Loucy (cell line): ENCODE measurements around the gene P4HB.

Source experiments
- H2AFZ ChIP-seq: fragments of 200-600 bp; sonication (generic); 2 replicates; pipeline ENCODE4 v1.6.0; 2016; ENCODE audit warnings: antibody characterized with exemption, mild to moderate bottlenecking, low read length, moderate library complexity
- H3F3A ChIP-seq: fragments of 200-600 bp; 2 replicates; pipeline ENCODE4 v1.6.0; 2016; ENCODE audit warnings: antibody characterized with exemption, low read depth, mild to moderate bottlenecking
- H3K27me3 ChIP-seq: fragments of 200-600 bp; sonication (generic); 2 replicates; pipeline ENCODE4 v1.6.1; 2014; ENCODE audit warnings: low read length, mild to moderate bottlenecking; ENCODE audit not compliant: insufficient read depth, poor library complexity, severe bottlenecking
- H3K36me3 ChIP-seq: fragments of 200-600 bp; sonication (generic); 2 replicates; pipeline ENCODE4 v1.6.1; 2016; ENCODE audit warnings: low read length; ENCODE audit not compliant: insufficient read depth
- H3K4me1 ChIP-seq: fragments of 200-600 bp; sonication (generic); 2 replicates; pipeline ENCODE4 v1.5.1; 2014; ENCODE audit warnings: low read length, mild to moderate bottlenecking; ENCODE audit not compliant: insufficient read depth, poor library complexity, severe bottlenecking
- H3K4me2 ChIP-seq: fragments of 200-600 bp; sonication (generic); 2 replicates; pipeline ENCODE4 v1.6.0; 2014; ENCODE audit warnings: antibody characterized with exemption, low read length, low read depth, mild to moderate bottlenecking; ENCODE audit not compliant: poor library complexity, severe bottlenecking
- H3K4me3 ChIP-seq: fragments of 200-600 bp; sonication (generic); 2 replicates; pipeline ENCODE4 v1.5.1; 2014; ENCODE audit warnings: low read length, mild to moderate bottlenecking, mixed read lengths; ENCODE audit not compliant: poor library complexity, severe bottlenecking
- H3K79me2 ChIP-seq: fragments of 200-600 bp; sonication (generic); 2 replicates; pipeline ENCODE4 v1.6.1; 2014; ENCODE audit warnings: low read length; ENCODE audit not compliant: insufficient read depth
- H3K9ac ChIP-seq: fragments of 200-600 bp; sonication (generic); 2 replicates; pipeline ENCODE4 v1.6.0; 2014; ENCODE audit warnings: mild to moderate bottlenecking, low read depth, low read length, moderate library complexity; ENCODE audit not compliant: poor library complexity, severe bottlenecking
- H3K9me2 ChIP-seq: fragments of 200-600 bp; sonication (generic); replicated peaks from 2 replicates; pipeline ENCODE4 v1.6.1; 2016; ENCODE audit warnings: low read depth, low read length, mixed read lengths
- H3K9me3 ChIP-seq: fragments of 200-600 bp; sonication (generic); 2 replicates; pipeline ENCODE4 v1.6.1; 2014; ENCODE audit warnings: mild to moderate bottlenecking, antibody characterized with exemption, low read length, low read depth; ENCODE audit not compliant: insufficient read depth
- H4K20me1 ChIP-seq: fragments of 200-600 bp; sonication (generic); 2 replicates; pipeline ENCODE4 v1.6.0; 2014; ENCODE audit warnings: antibody characterized with exemption, low read length, mild to moderate bottlenecking; ENCODE audit not compliant: insufficient read depth, poor library complexity, severe bottlenecking
- EZH2phosphoT487 ChIP-seq: fragments of 200-600 bp; IDR thresholded peaks from 2 replicates; pipeline ENCODE4 v1.6.1; 2018; ENCODE audit warnings: antibody characterized with exemption, mild to moderate bottlenecking, moderate library complexity, borderline replicate concordance
- TF ChIP-seq, protein P1 (sequence below): fragments of 200-600 bp; sonication (generic); conservative IDR thresholded peaks from 2 replicates; pipeline ENCODE4 v1.5.1; 2014; ENCODE audit warnings: mild to moderate bottlenecking, antibody characterized with exemption, low read length

P4HB gene

DNA sequence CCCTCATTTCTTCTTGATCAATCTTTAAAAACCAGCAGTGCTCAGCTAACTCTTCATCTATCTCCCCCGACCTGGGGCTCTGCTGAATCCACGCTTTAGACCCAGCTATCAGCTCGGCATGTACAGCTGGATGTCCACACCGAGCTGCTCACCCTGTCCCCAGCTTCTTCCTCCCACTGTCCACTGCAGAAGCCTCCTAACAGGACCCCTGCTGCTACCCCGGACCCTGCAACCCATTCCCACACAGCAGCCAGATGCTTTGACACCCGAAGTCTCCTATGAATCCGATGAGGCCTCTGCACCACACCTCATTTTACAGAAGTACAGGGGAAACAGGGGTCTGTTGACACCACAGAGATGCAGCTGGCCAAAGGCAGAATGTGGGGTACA lies 42.6 kb downstream of the P4HB start:
- Histone ChIP-seq H3K9me2 (no peaks in the 10 kb centered on the region), H2AFZ (no peak overlapping the region), H3K9ac (no peak overlapping the region), H4K20me1 (no peaks in the 10 kb centered on the region), H3K27me3 (no peaks in the 10 kb centered on the region), H3K79me2 (no peaks in the 10 kb centered on the region), H3K4me3 (no peak overlapping the region), H3K36me3 (no peaks in the 10 kb centered on the region), H3K4me2 (no peak overlapping the region), H3F3A (no peaks in the 10 kb centered on the region), H3K9me3 (no peaks in the 10 kb centered on the region), H3K4me1 (no peaks in the 10 kb centered on the region)
- no peak for TF ChIP-seq EZH2phosphoT487
- TF ChIP-seq, protein P1, sequence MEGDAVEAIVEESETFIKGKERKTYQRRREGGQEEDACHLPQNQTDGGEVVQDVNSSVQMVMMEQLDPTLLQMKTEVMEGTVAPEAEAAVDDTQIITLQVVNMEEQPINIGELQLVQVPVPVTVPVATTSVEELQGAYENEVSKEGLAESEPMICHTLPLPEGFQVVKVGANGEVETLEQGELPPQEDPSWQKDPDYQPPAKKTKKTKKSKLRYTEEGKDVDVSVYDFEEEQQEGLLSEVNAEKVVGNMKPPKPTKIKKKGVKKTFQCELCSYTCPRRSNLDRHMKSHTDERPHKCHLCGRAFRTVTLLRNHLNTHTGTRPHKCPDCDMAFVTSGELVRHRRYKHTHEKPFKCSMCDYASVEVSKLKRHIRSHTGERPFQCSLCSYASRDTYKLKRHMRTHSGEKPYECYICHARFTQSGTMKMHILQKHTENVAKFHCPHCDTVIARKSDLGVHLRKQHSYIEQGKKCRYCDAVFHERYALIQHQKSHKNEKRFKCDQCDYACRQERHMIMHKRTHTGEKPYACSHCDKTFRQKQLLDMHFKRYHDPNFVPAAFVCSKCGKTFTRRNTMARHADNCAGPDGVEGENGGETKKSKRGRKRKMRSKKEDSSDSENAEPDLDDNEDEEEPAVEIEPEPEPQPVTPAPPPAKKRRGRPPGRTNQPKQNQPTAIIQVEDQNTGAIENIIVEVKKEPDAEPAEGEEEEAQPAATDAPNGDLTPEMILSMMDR = no peak

DNA sequence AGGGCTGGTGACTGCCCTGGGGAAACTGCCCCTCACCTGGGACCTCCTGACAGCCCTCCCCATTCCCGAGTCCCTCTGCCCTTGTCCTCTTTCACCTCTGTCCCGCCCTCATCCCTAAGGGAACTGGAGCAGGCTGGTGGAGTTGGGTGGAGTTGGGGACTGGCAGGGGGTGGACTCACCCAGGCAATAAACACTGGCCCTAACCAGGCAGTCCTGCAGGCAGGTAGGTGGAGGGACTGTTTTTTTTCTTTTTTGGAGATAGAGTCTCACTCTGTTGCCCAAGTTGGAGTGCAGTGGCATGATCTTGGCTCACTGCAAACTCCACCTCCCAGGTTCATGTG lies 44.7 kb downstream of the P4HB start:
- no peak overlapping the region for H3K9ac ChIP-seq
- H3K4me3 ChIP-seq = no peak overlapping the region
- no peak overlapping the region for H2AFZ ChIP-seq
- H3K9me3 ChIP-seq = no peaks in the 10 kb centered on the region
- H3K27me3 ChIP-seq = no peaks in the 10 kb centered on the region
- no peaks in the 10 kb centered on the region for H4K20me1 ChIP-seq
- H3K9me2 ChIP-seq = no peaks in the 10 kb centered on the region
- no peaks in the 10 kb centered on the region for H3K4me1 ChIP-seq
- no peak overlapping the region for H3K4me2 ChIP-seq
- TF ChIP-seq, protein P1 = no peak
- H3F3A ChIP-seq = no peaks in the 10 kb centered on the region
- H3K79me2 ChIP-seq = no peaks in the 10 kb centered on the region
- H3K36me3 ChIP-seq = no peaks in the 10 kb centered on the region

DNA sequence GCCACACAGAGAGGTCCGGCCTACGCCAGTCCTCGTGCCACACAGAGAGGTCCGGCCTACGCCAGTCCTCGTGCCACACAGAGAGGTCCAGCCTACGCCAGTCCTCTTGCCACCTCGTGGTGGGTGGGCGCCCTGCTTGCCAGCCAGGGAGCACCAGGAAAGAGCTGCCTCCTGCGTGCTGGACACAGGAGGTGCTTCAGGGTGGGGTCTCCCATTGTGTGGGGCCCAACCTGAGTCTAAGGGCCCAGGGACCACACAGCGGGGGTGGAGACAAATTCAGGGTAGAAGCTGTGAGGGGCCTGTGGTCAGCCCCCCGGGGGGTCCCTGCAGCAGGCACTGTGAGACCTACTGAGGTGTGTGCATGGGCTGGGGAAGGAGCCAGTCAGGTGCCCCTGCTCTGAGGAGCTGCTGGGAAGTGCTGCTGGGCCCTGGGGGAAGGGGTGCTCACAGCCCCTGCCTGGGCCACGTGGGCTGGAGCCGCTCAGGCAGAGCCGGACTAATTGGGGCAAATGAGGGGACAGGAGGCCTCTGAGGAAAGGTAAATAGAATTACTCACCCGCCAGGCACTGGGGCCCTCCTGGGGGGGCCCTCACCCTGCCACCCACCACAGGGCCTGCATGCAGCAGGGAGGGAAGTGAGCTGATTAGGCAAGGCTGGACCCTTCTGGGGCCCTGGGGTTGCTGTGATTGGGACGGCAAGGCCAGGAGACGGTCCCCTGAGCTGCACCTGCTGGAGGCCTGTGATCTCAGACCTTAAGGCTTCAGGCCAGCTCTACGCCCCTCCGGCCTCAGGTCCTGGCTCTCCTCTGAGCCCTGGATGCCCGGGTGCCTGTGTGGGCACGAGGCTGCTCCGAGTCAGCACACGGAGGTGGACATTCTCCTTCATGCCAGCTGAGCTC lies 45.3 kb downstream of the P4HB start:
- TF ChIP-seq EZH2phosphoT487 = no peak
- TF ChIP-seq, protein P1 = no peak
- H2AFZ ChIP-seq = no peak overlapping the region
- no peaks in the 10 kb centered on the region for H3K79me2 ChIP-seq
- H3K9me2 ChIP-seq = no peaks in the 10 kb centered on the region
- no peaks in the 10 kb centered on the region for H4K20me1 ChIP-seq
- H3F3A ChIP-seq = no peaks in the 10 kb centered on the region
- no peak overlapping the region for H3K4me3 ChIP-seq
- H3K27me3 ChIP-seq = no peaks in the 10 kb centered on the region
- no peak overlapping the region for H3K4me2 ChIP-seq
- no peaks in the 10 kb centered on the region for H3K9me3 ChIP-seq
- no peaks in the 10 kb centered on the region for H3K36me3 ChIP-seq
- no peaks in the 10 kb centered on the region for H3K4me1 ChIP-seq
- H3K9ac ChIP-seq = no peak overlapping the region
